Osteocyte (in vitro differentiated cells): ENCODE data around the gene PPM1G. TPM values are rescaled to one million over a fixed set of nuclear protein-coding genes. Genes with fewer than 3 reads are reported as not detected.
A peak's percentile ranks its signal among the peaks of the same experiment; 100 is the strongest.

Experiments
- DNase-seq: peaks from one replicate; pipeline ENCODE4 v3.0.0; 2021; ENCODE audit warnings: mixed read lengths; ENCODE audit not compliant: unreplicated experiment; ENCODE audit errors: extremely low spot score
- H3K27ac Mint-ChIP-seq: one replicate; pipeline ENCODE4 v1.8.0; 2021; ENCODE audit warnings: mild to moderate bottlenecking, mixed read lengths; ENCODE audit not compliant: unreplicated experiment
- H3K27me3 Mint-ChIP-seq: one replicate; pipeline ENCODE4 v1.8.0; 2021; ENCODE audit warnings: mixed read lengths; ENCODE audit not compliant: unreplicated experiment
- H3K36me3 Mint-ChIP-seq: one replicate; pipeline ENCODE4 v1.8.0; 2021; ENCODE audit warnings: mixed read lengths; ENCODE audit not compliant: unreplicated experiment
- H3K4me1 Mint-ChIP-seq: one replicate; pipeline ENCODE4 v1.8.0; 2021; ENCODE audit warnings: mixed read lengths; ENCODE audit not compliant: unreplicated experiment
- H3K4me3 Mint-ChIP-seq: one replicate; pipeline ENCODE4 v1.8.0; 2021; ENCODE audit warnings: mild to moderate bottlenecking, moderate library complexity, mixed read lengths; ENCODE audit not compliant: unreplicated experiment
- H3K9me3 Mint-ChIP-seq: one replicate; pipeline ENCODE4 v1.8.0; 2021; ENCODE audit warnings: mixed read lengths; ENCODE audit not compliant: unreplicated experiment
- CTCF ChIP-seq: fragments of 200-600 bp; sonication (generic); IDR thresholded peaks from 2 replicates; pipeline ENCODE4 v1.5.0; 2021; ENCODE audit warnings: antibody characterized with exemption, mild to moderate bottlenecking, moderate library complexity
- total RNA-seq: library from RNA; stranded (reverse); gene quantifications from 2 replicates; pipeline ENCODE4 v1.2.1, GENCODE V29; 2021

The PPM1G gene
- total RNA-seq, 1 donor from 2014 or later = 70.7 TPM

GRCh38 chr2:27376866-27377617 lies 32.3 kb downstream of the PPM1G start:
- Mint-ChIP-seq H3K36me3 (peaks cover 26% of the 10 kb centered on the region), H3K4me3 (no peak overlapping the region), H3K27me3 (no peaks in the 10 kb centered on the region), H3K9me3 (no peaks in the 10 kb centered on the region), H3K4me1 (peaks cover 27% of the 10 kb centered on the region), H3K27ac (peak overlapping the region; percentile 52)
- no peak for DNase-seq
- TF ChIP-seq CTCF = no peak

DNA sequence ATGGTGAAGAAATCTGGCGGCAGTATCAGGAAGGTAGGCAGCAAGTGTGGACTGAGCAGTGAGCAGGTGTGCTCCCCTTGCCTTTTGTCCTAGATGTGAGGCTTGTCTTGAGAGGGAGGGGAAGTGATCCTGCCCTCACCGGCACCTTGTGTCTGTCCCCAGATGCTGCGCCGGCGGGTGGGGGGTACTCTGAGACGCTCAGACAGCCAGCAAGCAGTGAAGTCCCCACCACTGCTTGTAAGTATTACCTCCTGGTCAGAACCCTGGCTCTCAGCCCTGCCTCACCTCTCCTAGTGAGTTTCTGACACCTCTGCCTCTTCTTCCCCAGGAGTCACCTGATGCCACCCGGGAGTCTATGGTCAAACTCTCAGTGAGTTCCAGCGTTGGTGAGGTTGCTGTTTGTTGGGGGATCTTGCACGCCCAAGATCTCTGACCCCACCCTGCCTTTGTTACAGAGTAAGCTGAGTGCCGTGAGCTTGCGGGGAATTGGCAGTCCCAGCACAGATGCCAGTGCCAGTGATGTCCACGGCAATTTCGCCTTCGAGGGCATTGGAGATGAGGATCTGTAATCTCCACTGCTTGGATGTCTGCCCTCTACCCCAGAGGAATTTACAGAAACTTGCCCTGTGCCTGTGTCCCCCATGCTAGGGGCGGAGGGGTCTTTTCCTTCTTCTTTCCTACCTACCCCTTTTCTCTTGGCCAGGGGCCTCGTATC lies 33.1 kb downstream of the PPM1G start:
- no peak overlapping the region for H3K4me3 Mint-ChIP-seq

GRCh38 chr2:27375513-27376099 lies 33.8 kb downstream of the PPM1G start:
- Mint-ChIP-seq H3K27ac (no peak overlapping the region), H3K27me3 (no peaks in the 10 kb centered on the region), H3K4me3 (no peak overlapping the region), H3K9me3 (no peaks in the 10 kb centered on the region), H3K36me3 (peaks cover 26% of the 10 kb centered on the region), H3K4me1 (peaks cover 26% of the 10 kb centered on the region)
- DNase-seq = no peak
- no peak for TF ChIP-seq CTCF

More for the DNA sequence above, 33.1 kb downstream of the PPM1G start:
- no peak for TF ChIP-seq CTCF
- Mint-ChIP-seq H3K9me3 (no peaks in the 10 kb centered on the region), H3K27me3 (no peaks in the 10 kb centered on the region), H3K27ac (peak overlapping the region; percentile 52), H3K4me1 (peaks cover 31% of the 10 kb centered on the region), H3K36me3 (peaks cover 26% of the 10 kb centered on the region)
- DNase-seq = no peak

DNA sequence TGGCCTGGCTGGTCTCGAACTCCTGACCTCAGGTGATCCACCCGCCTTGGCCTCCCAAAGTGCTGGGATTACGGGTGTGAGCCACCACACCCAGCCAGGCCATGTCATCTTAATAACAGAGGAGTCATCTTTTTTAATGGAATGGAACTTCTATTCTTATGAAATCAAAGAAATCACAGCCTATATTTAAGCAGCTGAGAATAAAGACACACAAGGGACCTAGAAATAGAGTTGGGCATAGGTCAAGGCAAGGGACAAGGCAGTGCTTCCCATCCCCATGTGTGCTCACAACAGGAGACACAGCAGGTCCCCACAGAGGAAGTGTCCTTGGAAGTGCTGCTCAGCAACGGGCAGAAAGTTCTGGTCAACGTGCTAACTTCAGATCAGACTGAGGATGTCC lies 35.8 kb downstream of the PPM1G start:
- no peaks in the 10 kb centered on the region for H3K27me3 Mint-ChIP-seq
- H3K4me3 Mint-ChIP-seq = no peak overlapping the region
- H3K36me3 Mint-ChIP-seq = peaks cover 26% of the 10 kb centered on the region
- TF ChIP-seq CTCF = no peak
- H3K9me3 Mint-ChIP-seq = no peaks in the 10 kb centered on the region
- H3K4me1 Mint-ChIP-seq = peaks cover 24% of the 10 kb centered on the region
- DNase-seq = no peak
- no peak overlapping the region for H3K27ac Mint-ChIP-seq

DNA sequence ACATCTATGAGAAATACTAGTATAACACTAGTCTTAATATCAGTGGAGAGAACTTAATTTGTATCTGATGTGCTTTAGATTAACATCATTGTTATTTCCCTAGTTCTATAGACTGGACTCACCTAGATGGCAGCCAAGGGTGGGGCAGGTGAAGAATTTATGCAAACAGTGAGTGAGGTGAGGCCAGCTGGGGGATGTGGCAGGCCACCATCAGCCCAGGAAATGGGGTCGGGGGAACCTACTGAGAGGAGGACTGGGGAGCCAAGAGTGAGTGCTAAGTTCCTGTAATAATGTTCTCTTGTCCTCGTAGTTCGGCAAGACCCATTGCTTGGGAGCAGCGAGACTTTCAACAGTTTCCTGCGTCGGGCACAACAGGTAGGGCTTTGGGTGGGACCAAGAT lies 36.5 kb downstream of the PPM1G start:
- no peak for TF ChIP-seq CTCF
- Mint-ChIP-seq H3K4me3 (no peak overlapping the region), H3K4me1 (peaks cover 26% of the 10 kb centered on the region), H3K9me3 (no peaks in the 10 kb centered on the region), H3K36me3 (peaks cover 26% of the 10 kb centered on the region), H3K27ac (peak overlapping the region; percentile 61), H3K27me3 (no peaks in the 10 kb centered on the region)
- DNase-seq = no peak
